NCI-H1930 (cell line): ENCODE results near the gene RAB17.
"Not testable (repeated sequence)": the region's sequence is repeated elsewhere in the genome, so short reads cannot be mapped to it uniquely, and the experiment has no call there.

Experiments
- DNase-seq, 2 experiments: peaks; one replicate each; lab custom pipeline; 2025; lab: John Stamatoyannopoulos, UW

The RAB17 gene

DNA sequence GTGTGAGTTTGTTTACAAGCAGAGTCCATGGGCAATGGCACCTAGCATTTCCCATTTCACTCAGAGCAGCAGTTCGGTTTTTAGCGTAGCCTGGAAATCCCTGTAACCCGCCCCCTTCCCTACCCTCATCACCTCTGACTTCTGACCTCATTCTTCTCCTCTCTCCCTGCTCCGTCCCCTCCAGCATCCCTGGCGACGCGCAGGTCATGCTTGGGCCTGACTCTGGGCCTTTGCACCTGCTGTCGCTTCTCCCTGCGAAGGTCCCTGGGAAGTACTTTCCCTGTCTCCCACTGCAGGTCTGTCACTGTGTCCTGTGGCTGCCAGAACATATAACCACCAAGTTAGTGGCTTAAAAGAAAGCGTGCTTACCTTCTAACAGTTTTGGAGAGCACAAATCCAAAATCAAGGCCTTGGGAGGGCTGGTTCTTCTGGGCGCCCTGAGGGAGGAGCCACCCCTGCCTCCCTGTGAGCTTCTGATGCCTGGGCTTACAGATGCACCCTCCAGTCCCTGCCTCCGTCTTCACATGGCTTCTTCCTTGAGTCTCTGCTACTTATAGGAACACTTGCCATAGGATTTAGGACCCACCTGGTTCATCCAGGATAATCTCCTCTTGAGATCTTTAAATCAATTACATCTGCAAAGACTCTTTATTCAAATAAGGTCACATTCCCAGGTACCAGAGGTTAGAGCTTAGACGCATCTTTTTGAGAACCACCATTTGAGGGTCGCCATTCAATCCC, 8.1 kb upstream of the RAB17 start:
- DNase-seq: no peak

DNA sequence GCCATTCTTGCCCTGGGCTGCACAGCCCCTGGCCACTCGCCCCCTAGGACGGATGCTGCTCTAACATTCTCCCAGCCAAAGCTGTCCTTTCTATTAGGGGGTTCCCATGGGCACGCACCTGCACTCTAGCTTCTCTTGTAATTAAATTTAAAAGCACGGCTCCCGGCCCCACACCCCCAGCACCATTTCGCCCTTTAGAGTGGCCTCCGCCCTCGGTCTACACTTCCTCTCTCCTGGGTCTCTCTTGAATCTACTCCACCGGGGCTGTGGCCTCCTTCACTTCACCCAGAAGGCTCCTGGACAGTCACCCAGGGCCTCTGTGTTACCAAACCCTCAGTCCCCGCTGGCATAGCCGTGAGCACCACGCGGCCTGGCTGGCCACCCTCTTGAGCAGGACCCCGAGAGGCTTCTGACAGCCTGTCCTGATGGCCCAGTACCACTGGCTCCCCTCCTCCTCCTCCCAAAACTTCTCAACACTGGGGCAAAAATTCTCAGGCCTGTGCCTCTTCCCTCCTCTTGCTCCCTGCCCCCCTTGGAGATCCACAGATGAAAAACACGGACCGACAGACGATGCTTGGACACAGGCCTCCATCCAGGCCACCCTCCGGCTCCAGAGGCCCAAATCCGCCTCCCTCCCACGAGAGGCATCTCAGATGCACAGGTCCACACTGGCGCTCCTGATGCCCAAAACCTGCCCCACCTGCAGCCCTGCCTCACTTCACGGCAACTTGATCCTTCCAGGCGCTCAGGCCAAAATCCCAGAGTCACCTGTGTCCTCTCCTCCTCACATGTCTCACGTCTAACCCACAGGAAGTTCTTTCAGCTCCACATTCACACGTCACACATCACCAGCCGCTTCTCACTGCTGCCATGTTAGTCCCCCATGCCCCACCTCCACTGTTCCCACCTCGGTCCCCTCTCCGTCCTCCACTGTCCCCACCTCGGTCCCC, 6.9 kb upstream of the RAB17 start:
- no peak for DNase-seq

DNA sequence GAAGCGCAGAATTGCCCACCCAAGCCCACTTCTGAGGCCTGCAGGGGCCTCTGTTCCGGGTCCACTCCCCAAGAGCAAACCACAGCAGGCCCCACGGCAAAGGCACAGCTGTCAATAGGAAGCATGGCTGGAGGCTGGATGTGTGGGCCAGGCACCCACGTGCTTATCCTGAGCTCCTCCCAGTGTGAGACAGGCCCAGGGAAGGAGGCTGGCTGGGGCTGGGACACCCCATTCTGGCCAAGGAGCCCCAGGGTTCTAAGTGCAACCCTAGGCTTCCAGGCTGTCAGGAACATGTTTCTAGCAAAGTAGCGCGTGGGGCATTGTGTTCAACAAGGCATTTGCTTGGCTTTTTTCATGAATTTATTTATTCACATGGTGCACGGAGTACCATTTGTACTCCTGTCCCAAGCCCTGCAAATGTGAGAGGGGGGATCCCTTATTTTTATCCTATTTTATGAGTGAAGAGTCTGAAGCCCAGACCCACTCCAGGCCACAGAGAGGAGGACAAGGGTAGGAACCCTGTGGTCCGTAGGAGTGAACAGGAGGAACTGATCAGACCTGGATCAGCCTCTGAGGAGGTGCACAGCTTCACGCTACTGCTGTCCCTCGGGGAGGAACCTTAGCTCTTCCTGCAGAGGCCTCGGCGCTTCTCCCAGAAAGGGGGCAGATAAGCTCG, 6.1 kb upstream of the RAB17 start:
- DNase-seq: no peak

DNA sequence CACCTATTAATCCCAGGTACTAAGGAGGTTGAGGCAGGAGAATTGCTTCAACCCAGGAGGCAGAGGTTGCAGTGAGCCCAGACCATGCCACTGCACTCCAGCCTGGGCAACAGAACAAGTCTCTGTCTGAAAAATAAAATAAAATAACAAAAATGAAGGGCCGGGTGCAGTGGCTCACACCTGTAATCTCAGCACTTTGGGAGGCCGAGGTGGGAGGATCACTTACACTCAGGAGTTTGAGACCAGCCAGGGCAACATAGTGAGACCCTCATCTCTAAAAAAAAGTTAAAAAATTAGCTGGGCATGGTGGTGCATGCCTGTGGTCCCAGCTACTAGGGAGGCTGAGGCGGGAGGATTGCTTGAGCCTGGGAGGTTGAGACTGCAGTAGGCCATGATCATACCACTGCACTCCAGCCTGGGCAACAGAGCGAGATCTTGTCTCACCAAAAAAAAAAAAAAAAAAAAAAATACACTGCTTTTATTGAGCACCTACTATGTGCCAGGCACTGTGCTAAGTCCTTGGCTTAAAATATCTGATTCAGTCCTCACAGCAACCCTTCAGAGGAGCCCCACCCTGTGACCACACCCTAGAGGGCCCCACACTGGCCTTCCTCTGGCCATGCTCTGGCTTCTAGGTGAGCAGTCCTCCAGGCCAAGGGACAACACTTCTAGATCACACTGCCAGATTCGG, 5.4 kb upstream of the RAB17 start:
- not testable (repeated sequence) for DNase-seq

DNA sequence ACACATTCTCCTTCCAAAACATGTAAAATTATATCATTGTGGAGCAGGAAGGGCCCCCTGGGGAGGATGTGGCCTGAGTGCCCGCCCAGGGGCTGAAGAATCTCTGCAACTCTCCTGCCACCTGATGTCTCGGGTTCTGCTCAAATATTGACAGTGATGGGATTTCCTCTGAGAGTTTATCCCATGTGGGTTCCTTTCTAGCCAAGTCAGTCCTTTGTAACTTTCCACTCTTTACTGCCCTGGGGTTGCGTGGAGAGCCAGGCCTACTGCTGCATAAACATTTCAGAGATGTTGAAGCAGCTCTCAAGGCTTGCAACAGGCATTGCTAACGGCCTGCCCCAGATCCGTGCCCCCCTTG, 4.0 kb upstream of the RAB17 start:
- DNase-seq: no peak

DNA sequence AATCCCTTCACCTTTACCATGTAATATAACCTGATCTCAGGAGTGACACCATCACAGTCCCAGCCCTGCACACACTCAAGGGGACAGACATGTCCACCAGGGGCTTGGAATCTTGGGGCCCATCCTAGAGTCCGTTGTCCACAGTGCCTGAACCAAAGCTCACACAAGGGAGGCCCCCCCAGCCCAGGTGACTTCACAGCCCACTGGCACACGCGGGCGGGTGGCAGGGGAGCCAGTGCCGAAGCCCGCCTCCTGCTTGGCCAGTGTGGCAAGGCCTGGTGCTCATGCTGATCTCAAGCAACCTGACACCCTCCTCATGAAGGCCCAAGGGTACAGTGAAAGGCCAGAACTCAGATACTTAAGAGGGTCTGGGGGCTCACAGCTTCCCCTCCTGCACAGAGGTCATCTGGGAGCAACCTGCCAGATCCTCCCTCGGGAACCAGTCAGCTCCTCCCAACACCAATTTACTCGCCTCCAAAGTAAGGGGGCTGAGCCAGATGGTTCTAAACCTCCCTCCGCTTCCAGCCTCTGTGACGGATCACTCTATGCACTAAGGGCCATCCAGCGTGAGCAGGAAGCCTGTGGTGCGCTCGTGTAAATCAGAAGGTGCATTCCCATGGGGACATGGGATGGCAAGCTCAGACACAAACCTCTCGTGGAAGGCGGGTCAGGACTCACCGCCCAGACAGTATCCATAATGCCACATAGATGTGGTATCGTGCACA, 3.2 kb upstream of the RAB17 start:
- DNase-seq: no peak

DNA sequence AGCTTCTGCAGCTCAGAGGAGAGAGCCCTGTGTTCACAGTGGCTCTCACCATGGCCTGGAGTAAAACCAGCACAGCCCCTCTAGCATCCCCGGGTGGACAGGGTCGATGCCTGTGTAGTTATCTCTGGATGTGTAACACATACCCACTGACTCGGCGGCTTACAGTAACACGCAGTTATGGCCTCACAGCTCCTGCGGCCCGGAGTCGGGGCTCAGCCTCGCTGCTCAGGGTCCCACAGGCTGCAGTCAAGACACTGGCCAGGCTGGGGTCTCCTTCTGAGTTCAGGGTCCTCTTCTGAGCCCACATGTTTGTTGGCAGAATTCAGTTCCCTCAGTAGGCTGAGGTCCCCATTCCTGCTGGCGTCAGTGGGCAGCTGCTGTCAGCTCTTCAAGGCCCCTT, 2.5 kb upstream of the RAB17 start:
- DNase-seq: no peak

DNA sequence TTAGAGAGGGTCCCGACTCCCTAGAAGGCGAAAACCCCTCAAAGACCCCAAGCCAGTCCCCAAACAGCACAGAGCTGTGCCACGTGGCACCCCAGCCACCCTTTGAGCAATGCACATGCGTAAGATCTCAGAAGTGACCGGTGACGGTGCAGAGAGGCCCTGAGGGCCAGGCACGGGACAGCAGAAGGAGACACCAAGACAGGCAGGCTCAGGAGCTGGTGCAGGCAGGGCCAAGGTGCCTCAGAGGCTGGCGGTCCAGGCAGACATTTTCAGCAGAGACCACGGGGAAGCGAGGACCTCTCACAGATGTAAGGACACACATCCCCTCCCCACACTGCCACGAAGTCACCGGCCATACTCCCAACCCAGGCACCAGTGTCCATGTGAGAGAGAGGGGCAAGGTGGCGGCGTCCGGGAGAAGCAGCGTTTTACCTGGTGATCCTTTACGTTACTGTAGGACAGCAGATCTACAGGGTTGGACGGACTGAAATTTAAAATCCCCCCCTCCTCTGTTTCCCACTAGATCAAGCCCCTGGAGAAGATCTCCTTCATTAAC, 2.0 kb upstream of the RAB17 start:
- DNase-seq: no peak

DNA sequence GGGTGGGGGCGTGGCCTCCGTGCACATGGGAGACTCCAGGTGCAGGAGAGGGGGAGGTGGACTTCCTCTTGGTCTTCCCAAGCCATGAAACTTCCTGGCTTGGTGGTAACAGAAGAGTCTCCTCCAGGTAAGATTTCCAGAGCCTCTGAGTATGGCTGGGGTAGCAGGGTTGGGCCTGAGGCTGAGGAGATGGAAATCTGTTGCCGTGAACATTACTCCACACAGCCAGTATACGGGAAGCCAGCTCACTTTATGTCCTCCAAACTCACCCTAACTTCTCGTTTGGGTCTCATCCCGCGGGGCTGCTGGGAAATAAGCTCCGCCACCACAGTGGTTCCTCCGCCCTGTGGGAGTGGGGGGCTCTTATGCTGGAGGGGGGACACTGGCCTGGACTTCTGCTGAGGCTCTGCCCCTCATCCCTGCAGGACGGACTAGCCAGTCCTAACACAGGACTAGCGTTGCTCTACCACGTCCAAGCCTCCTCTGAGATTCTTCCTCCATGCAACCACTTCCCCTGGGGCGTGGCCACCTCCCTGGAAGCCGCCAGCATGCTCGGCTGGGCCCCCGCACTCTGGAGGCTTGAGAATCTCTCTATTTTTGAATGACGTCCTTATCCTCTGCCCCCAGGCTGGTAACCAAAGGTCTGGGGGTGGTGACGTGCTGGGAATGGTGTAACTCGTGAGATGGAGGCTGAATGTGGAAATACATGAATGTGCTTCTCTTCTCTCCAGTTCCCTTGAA, 777 bp upstream of the RAB17 start:
- no peak for DNase-seq

DNA sequence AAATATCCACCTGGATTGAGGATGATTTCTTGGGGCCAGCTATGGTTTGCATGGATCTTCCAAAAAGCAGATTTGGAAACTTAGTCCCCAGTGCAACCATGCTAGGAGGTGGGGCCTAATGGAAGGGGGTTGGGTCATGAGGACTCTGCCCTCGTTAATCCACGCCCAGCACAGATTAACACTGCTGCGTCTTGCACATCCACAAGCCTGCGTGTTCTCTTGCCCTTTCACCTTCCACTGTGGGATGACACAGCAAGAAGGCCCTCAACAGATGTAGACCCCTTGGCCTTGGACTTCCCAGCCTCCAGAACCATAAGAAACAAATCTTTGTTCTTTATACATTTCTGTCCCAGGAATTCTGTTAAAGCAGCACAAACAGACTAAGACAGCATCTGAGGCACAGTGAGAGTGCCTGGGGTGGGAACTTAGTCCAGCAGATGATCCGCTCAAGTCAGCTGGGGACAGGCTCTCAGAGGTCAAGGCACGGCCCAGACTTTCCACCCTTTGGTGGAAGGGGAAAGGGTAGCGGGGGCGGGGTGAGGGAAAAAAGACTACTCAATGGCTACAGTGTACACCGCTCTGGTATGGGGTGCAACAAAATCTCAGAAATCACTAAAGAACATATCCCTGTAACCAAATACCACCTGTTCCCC, 2.4 kb downstream of the RAB17 start:
- DNase-seq: no peak

DNA sequence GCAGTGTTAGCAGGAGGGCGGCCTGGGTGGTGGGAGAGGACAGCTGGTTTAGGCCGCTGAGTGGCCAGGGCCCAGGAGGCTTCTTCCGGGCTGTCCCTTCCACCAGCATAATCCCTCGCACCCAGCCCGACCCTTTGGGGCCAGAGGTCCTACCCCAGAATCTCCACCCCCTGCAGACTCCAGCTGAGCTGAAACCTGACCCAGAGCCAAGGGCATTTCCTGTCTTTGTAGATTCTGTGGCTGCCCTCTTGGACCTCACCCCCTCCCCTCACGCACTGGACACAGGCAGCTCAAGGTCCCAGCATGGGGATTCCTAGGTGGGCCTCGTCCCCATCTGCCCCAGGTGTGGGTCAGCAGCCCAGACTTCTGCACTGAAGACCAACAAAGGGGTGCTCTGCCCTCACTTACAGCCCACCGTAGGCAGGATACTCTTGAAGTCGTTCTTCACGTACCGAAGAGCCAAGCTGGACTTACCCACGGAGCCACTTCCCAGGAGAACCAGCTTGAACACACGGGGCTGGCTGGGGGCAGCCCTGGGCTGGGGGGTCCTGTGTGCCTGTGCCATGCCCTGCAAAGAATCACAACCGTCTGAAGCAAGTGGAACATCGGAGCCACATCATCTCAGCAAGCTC, 4.8 kb downstream of the RAB17 start:
- DNase-seq: no peak

DNA sequence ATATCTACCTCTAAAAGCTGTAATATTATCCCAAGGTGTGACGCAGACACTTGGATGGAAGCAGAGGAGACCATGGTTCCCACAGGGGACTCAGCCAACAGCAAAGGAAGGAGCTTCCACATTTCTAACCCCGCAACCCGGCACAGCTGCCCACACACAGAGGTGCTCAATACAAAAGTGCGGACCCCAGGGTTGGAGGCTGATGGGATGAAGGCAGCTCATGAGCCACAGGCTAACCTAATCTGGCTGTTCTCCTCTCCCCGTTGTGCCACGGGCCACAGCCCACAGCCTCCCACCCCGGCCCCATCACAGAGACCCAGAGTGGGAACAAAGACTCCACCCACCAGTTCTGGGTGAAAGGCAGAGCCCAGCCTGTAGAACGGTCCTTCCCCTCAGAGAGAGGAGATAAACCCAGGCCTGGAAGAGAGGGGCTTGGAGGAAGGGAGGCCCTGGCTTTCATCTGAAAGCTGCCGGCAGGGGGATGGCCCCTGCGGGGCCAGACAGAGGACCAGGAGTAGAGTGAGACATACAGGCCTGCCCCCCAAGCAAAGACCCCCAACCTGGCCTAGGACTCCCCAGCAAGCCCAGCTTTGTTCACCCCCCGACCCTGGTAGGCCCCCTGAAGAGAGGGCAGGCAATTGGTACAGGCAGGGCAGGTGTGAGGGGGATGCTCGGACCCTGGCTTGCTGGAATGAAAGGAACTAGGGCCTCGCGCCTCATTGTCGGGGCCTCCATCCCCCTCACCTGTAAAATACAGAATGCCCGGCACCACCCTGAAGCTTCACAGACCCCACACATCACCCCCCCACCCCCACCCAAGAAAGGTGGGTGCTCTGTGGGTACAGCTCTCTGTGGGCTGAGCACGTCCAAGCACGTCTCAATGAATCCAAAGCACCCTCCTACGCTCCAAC, 6.9 kb downstream of the RAB17 start:
- DNase-seq: no peak

DNA sequence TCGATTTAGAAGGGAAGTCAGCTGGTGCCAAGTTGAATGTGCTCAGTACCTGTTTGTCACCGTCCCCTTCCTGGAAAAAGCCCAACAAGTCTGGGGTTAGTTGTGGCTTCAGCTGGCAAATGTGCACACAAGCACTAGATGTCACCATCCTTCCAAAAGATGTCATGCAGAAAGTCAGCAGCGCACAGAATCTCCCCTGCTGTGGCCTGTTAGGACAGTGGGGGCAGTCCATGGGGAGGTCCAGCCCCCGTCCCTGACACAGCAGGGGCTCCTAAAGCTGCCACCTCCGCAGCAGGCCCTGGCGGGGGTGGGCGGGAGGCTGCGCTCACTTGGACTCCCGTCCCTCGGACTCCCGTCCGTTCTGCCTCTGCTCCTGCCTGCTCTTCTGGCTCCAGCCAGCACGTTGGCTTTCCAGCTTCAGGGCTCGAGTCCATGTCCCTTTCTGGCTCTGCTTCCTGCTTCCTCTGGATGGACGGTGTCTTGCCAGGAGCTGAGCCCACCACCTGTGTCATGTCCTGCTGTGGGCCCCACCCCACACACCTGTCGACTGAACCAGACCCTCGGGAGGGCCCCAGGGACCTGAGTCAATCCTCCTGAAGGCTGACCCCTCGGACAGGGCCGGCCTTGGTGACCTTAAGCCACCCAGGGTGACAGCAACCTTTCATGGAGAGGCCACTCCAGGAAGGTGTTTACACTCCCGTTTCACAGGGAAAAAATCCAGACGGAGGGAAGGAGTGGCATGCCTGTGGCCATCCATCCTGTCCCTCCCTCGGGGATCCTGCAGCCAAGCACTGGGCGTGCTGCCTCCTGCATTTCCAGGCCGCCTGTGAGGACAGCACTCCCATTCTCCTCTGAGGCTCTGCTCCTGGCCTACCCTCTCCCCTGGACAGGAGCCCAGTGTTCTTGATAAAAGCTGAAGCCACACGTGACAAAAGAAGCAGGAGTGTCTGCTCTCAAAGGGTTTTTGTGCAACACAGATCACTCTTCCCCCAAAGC, 8.5 kb downstream of the RAB17 start:
- no peak for DNase-seq

DNA sequence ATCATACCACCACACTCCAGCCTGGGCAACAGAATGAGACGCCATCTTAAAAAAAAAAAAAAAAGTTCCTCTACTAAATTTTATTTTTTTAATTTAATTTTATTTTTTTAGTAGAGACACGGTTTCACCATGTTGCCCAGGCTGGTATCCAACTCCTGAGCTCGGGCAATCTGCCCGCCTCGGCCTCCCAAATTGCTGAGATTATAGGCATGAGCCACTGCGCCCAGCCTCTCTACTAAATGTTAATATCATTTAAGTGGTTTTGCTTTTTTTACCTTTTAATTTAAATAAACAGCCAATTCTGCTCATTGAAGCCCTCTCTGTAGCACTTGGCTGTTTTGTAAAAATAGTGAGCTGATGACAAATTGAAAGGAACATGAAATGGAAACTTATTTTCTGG, 9.2 kb downstream of the RAB17 start:
- no peak for DNase-seq

DNA sequence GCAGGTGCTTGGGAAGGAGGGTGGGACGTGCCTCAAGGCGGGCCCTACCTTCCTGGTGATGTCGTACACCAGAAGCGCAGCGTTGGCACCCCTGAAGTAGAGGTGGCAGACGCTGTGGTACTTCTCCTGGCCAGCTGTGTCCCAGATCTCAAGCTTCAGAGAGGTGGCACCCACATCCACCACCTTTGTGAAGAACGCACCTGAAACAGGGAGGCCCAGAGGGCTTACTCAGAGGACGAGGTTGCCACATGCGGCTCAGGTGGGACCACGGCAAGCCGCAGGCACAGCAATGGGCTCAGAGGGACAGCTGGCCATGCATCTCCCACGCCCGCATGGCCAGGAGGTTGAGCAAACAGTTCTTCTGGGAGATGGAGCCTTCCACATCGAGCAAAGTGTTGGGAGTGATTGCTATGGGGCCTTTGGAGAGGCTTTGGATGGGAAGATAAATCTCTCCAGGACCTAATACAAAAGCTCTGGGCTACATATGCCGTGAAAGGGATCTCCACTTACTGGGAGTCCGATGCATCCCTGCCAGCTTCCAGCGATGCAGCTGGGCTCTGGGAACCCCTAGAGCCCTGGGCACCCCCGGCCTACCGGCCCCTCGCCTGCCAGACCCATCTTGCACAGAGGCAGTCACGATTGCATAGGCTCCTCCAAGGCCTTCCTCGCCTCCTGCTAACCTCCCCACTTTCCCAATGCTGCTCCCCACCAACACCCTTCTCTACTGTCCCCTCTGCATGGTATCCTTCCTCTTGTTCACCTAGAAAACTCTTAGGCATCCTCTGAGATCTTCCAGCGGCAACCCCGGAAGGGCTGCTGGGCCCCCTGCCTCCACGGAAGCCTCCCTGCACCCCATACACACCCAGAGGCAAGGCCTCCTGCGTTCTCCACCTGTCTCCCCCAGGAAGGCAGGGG, 12.3 kb downstream of the RAB17 start:
- no peak for DNase-seq

DNA sequence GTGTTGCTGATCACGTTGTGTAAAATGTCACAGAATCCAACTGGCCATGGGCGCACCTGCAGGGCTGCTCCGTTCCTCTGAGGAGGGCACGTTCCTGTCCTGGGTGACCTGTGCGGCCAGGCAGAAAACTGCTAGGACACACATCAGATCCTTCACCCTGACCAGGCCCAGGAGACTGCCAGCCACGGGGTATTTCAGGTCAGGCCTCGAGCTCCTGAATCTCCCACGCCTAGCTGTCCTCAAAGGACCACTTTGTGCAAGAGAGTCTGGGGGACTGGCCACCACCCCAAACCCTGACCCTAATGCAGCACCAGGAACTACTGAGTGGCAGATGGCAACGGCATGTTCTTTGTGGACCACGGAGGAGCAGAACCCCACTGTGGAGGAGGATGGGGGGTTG, 13.1 kb downstream of the RAB17 start:
- DNase-seq: no peak
